Gastroesophageal sphincter (tissue), 4 donors: ENCODE data around the gene LEMD2. TPM values are rescaled to one million over a fixed set of nuclear protein-coding genes. Genes with fewer than 3 reads are reported as not detected.

Source experiments
- ATAC-seq: fragments of 150-250 bp; one replicate; pipeline ENCODE4 v1.9.1; 2016; ENCODE audit warnings: mild to moderate bottlenecking, moderate library complexity
- H3K27ac ChIP-seq, 4 donors: fragments of 200-600 bp; sonication (generic) in 3 of 4; 1 replicate in 3 of 4; 2 replicates in 1 of 4; pipeline ENCODE4 v1.5.1; 2016 to 2019
- H3K27me3 ChIP-seq: fragments of 200-600 bp; sonication (generic); one replicate; pipeline ENCODE4 v1.5.1; 2019
- H3K36me3 ChIP-seq, 2 donors: fragments of 200-600 bp; sonication (generic); one replicate each; pipeline ENCODE4 v1.5.1; 2019; ENCODE audit warnings: control low read depth in 1 of 2
- H3K4me1 ChIP-seq, 3 donors: fragments of 200-600 bp; sonication (generic); 1 replicate in 2 of 3; 2 replicates in 1 of 3; pipeline ENCODE4 v1.5.1; 2016 to 2019; ENCODE audit warnings: control low read depth in 2 of 3
- H3K4me3 ChIP-seq, 2 donors: fragments of 200-600 bp; sonication (generic); one replicate each; pipeline ENCODE4 v1.5.1; 2019; ENCODE audit warnings: mild to moderate bottlenecking in 1 of 2, moderate library complexity in 1 of 2
- H3K9me3 ChIP-seq, 3 donors: fragments of 200-600 bp; sonication (generic); one replicate each; pipeline ENCODE4 v1.5.1; 2017 to 2019; ENCODE audit warnings: control low read depth in 2 of 3
- CTCF ChIP-seq, 4 experiments: fragments of 200-600 bp in 2 of 4; fragments of 450-650 bp in 2 of 4; sonication (generic) in 1 of 4; IDR thresholded peaks; one replicate each; pipeline ENCODE4 v1.5.1; 2017 to 2019; ENCODE audit warnings: antibody characterized with exemption in 4 of 4, mild to moderate bottlenecking in 2 of 4, moderate library complexity in 2 of 4
- EP300 ChIP-seq: sonication (generic); formaldehyde crosslinking; IDR thresholded peaks from one replicate; pipeline ENCODE4 v1.6.1; 2017; ENCODE audit warnings: antibody characterized with exemption, mild to moderate bottlenecking
- POLR2A ChIP-seq, 2 donors: fragments of 450-650 bp; IDR thresholded peaks; one replicate each; pipeline ENCODE4 v1.6.1; 2017; ENCODE audit warnings: antibody characterized with exemption in 2 of 2, mild to moderate bottlenecking in 2 of 2, moderate library complexity in 1 of 2
- POLR2AphosphoS5 ChIP-seq: sonication (generic); formaldehyde crosslinking; IDR thresholded peaks from one replicate; pipeline ENCODE4 v1.6.1; 2017; ENCODE audit warnings: antibody characterized with exemption
- WGBS, 2 donors: methylation state at CpG; one replicate each; pipeline ENCODE4 v1.1.5; 2018; ENCODE audit warnings: low coverage in 1 of 2; 5-methylcytosine and 5-hydroxymethylcytosine counted together
- total RNA-seq, 4 donors: library from RNA; depleted of rRNA; stranded (reverse); fragments of >200 nt; gene quantifications; one replicate each; pipeline ENCODE4 v1.1.0, GENCODE V29; 2016

Gene LEMD2
- total RNA-seq, 4 donors from 2014 or later: 47.3 to 50.9 (median 49.9) TPM

- H3K4me3 ChIP-seq: no peak overlapping the region
- peaks cover 0 to 26% (median 5%) of the 10 kb centered on the region in 3 donors for H3K4me1 ChIP-seq
- TF ChIP-seq CTCF (IDR thresholded peaks at IDR 0.05) (no peak), POLR2AphosphoS5 (no peak), POLR2A (IDR thresholded peaks at IDR 0.05) (no peak), EP300 (no peak)
- no peaks in the 10 kb centered on the region for H3K9me3 ChIP-seq
- 79% methylated on average over 6 of the region's 7 CpGs; no CpG with 5 or more reads in 1 of the 2 donors for WGBS, 2 donors
- H3K36me3 ChIP-seq: peaks cover 5 to 100% of the 10 kb centered on the region in 2 donors
- no peaks in the 10 kb centered on the region for H3K27me3 ChIP-seq
- no peak for ATAC-seq
- no peak overlapping the region for H3K27ac ChIP-seq
These were observed 9.6 kb downstream of the LEMD2 start for GRCh38 chr6:33779290-33779689.

- TF ChIP-seq POLR2AphosphoS5 (no peak), CTCF (IDR thresholded peaks at IDR 0.05) (no peak), POLR2A (IDR thresholded peaks at IDR 0.05) (no peak), EP300 (no peak)
- Histone ChIP-seq H3K9me3 (no peaks in the 10 kb centered on the region), H3K27ac (no peak overlapping the region), H3K4me3 (no peak overlapping the region), H3K27me3 (no peaks in the 10 kb centered on the region), H3K4me1 (peaks cover 0 to 19% (median 5%) of the 10 kb centered on the region in 3 donors), H3K36me3 (peaks cover 5 to 100% of the 10 kb centered on the region in 2 donors)
- WGBS, 2 donors: 64 to 87% methylated on average over 3 to 4 of the region's 12 CpGs
- ATAC-seq: no peak
These were observed 10.3 kb downstream of the LEMD2 start for GRCh38 chr6:33778444-33779121.

GRCh38 chr6:33777398-33778388 lies 11.2 kb downstream of the LEMD2 start:
- no peaks in the 10 kb centered on the region for H3K9me3 ChIP-seq
- TF ChIP-seq POLR2AphosphoS5 (no peak), POLR2A (IDR thresholded peaks at IDR 0.05) (no peak), CTCF (IDR thresholded peaks at IDR 0.05) (no peak)
- H3K27ac ChIP-seq: no peak overlapping the region
- H3K27me3 ChIP-seq: no peaks in the 10 kb centered on the region
- WGBS, 2 donors: 75 to 90% methylated on average over 4 to 14 of the region's 25 CpGs
- peaks cover 0 to 24% (median 5%) of the 10 kb centered on the region in 3 donors for H3K4me1 ChIP-seq
- H3K36me3 ChIP-seq: peaks cover 5 to 100% of the 10 kb centered on the region in 2 donors
- no peak overlapping the region for H3K4me3 ChIP-seq
- no peak for ATAC-seq

GRCh38 chr6:33776764-33777163 lies 12.2 kb downstream of the LEMD2 start:
- no peak for TF ChIP-seq POLR2A (IDR thresholded peaks at IDR 0.05)
- TF ChIP-seq POLR2AphosphoS5: no peak
- TF ChIP-seq EP300: no peak
- Histone ChIP-seq H3K27ac (no peak overlapping the region), H3K9me3 (no peaks in the 10 kb centered on the region), H3K27me3 (no peaks in the 10 kb centered on the region), H3K36me3 (peaks cover 5 to 98% of the 10 kb centered on the region in 2 donors), H3K4me1 (peaks cover 0 to 28% (median 14%) of the 10 kb centered on the region in 3 donors), H3K4me3 (no peak overlapping the region)
- WGBS, 2 donors: 69% methylated on average over 6 of the region's 13 CpGs; no CpG with 5 or more reads in 1 of the 2 donors
- no peak for ATAC-seq

GRCh38 chr6:33776186-33776585 lies 12.7 kb downstream of the LEMD2 start:
- H3K4me3 ChIP-seq: no peak overlapping the region
- 91% methylated on average over 2 of the region's 4 CpGs; no CpG with 5 or more reads in 1 of the 2 donors for WGBS, 2 donors
- H3K36me3 ChIP-seq: peaks cover 5 to 92% of the 10 kb centered on the region in 2 donors
- H3K27me3 ChIP-seq: no peaks in the 10 kb centered on the region
- ATAC-seq: no peak
- H3K9me3 ChIP-seq: no peaks in the 10 kb centered on the region
- peaks cover 0 to 28% (median 15%) of the 10 kb centered on the region in 3 donors for H3K4me1 ChIP-seq
- H3K27ac ChIP-seq: no peak overlapping the region
- no peak for TF ChIP-seq POLR2AphosphoS5
- no peak for TF ChIP-seq CTCF (IDR thresholded peaks at IDR 0.05)
- no peak for TF ChIP-seq EP300
- no peak for TF ChIP-seq POLR2A (IDR thresholded peaks at IDR 0.05)
